GM12874 (cell line): ENCODE measurements around the gene MBP.

Experiments
- TF ChIP-seq, protein P1 (sequence below): IDR thresholded peaks from 2 replicates; pipeline ENCODE4 v1.5.1; 2011; ENCODE audit warnings: low read depth, mild to moderate bottlenecking, control low read depth, low read length, moderate library complexity; ENCODE audit not compliant: insufficient read depth

The MBP gene

DNA sequence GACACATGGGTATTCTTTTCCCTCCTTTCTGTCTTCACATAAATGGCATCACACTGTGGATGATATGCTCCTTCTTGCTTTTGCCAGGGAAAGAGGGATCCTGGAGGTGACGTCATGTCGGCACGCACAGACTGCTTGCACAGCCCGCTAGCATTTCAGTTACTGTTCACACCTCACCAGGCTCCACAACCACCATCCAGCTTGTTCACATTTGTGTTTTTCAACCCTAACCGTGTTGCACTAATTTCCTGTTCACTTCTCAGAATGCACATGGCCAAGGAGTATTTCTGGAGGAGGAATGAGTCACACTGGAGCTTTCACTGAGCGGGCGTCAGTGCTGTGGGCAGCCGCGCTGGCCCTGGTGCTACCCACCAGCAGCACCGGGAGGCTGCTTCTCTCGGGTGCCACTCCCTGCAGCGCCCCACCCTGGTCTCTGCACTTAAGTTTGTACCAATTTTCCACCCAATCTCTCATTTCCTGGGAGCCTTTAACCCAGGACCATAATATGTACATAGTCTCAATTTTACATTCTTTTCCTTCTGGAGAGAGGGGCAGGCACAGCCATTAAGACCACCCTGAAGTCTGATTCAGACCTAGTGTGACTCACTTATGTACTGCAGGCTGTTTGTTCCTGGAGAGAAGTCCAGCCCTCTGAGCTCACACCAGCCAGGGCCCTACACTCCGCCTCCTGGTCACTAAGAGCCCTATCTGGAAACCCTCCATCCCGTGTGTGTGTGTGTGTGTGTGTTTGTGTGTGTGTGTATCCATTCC lies 65.1 kb downstream of the MBP start:
- TF ChIP-seq, protein P1, sequence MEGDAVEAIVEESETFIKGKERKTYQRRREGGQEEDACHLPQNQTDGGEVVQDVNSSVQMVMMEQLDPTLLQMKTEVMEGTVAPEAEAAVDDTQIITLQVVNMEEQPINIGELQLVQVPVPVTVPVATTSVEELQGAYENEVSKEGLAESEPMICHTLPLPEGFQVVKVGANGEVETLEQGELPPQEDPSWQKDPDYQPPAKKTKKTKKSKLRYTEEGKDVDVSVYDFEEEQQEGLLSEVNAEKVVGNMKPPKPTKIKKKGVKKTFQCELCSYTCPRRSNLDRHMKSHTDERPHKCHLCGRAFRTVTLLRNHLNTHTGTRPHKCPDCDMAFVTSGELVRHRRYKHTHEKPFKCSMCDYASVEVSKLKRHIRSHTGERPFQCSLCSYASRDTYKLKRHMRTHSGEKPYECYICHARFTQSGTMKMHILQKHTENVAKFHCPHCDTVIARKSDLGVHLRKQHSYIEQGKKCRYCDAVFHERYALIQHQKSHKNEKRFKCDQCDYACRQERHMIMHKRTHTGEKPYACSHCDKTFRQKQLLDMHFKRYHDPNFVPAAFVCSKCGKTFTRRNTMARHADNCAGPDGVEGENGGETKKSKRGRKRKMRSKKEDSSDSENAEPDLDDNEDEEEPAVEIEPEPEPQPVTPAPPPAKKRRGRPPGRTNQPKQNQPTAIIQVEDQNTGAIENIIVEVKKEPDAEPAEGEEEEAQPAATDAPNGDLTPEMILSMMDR, result peak; percentile 24; the same call in 1 of the 2 replicates

DNA sequence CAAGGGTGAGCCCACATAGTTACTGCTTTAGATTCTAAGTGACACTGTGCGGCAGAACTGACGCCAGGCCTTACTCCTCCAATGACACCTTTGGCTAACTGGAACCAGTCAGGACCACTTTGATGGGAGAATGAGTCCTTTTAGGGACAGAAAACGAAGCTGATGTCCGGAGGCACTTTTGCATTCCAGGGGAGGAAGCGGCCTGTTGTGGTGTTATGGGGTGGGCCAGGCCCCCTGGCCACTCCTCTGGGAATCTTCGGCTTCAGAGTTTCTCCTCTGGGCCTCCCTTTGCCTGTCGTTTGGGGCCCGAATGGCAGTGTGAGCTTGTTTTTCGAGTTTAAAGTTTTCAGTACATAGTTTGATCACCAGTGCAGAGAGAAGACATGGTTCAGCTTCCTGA lies 65.9 kb downstream of the MBP start:
- TF ChIP-seq, protein P1, result no peak

DNA sequence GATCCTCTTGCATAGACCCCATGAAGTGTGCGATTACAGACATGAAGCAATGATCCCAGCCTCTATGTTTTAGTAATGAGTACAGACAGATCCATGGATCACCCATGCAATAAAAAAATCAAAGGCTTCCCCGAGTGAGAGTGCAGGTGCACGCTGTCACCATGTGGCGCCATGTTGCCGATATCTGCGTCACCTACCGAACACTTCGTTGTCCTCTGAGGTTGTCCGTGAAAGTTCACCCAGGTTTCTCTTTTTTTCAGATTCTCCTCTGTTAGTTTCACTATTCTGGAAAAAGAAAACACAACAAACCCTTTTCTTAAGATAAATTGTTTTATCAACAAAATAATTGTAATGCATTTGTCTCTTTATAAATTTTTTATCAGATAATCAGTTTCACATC lies 66.5 kb downstream of the MBP start:
- TF ChIP-seq, protein P1, result no peak

DNA sequence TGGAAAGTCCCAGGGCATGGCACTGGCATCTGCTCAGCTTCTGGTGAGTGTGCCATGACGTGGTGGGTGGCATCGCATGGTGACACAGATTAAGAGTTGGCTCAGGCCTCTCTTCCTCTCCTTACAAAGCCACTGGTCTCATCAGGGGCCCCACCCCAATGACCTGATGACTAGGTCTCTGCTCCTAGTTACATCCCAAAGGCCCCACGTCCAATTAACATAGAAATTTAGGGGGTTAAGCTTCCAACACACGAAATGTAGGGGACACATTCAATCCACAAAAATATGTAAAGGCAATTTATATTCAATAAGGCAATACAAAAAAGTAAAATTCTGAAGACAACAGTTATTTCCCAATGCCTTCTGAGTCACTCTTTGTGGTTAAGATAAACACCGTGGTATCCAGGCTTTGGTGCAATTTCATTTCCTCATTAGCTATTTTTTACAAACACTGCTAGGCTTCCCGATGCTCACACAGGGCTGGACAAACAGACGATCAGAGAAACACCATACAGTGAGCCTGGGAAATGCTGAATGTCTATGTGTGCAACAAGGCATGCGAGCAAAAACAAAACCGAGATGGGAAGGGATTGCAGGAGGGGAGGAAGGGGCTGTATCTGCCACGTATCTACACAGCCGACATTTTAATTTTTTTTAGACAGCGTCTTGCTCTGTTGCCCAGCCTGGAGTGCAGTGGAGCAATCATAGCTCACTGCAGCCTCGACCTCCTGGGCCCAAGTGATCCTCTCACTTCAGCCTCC lies 67.2 kb downstream of the MBP start:
- TF ChIP-seq, protein P1, result no peak

DNA sequence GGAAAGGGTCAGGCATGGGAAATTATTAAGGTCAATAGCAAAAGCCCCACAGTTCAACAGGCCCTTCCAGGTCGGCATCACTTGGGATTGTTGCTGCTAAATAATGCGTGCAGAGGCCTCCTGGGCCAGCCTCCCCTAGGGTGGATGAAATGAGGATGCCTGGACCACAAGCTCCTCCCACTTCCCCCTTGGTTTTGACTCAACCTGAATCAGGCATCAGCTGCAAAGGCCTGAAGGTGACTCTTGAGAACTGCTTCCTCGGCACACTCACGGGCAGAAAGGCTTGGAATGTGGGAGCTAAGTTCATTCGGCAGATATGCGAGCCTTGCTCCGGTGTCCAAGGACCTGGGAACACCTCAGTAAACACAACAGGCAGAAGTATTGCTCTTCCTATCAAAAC lies 69.3 kb downstream of the MBP start:
- TF ChIP-seq, protein P1, result no peak

DNA sequence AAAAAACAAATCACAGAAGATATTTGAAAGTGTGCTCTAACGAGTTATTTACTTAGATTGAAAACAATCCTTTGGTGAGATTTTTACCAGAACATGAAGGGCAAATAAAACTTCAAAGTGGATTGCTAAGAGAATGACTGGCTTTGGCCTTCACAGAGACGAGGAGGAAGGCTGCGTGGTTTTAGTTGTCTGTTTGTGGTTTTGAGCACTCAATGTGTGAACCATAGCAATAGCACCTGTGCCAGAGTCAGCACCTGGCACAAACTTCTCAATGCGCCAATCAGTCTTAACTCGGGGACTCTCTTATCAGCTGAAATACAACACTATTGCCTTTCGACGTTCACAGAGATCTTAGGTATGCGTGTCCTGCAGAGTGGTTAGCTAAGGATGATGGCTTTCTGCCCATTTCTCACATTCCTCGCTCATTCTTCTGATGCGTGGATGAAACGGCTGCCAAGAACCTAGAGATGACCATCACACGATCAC lies 70.0 kb downstream of the MBP start:
- TF ChIP-seq, protein P1, result no peak

DNA sequence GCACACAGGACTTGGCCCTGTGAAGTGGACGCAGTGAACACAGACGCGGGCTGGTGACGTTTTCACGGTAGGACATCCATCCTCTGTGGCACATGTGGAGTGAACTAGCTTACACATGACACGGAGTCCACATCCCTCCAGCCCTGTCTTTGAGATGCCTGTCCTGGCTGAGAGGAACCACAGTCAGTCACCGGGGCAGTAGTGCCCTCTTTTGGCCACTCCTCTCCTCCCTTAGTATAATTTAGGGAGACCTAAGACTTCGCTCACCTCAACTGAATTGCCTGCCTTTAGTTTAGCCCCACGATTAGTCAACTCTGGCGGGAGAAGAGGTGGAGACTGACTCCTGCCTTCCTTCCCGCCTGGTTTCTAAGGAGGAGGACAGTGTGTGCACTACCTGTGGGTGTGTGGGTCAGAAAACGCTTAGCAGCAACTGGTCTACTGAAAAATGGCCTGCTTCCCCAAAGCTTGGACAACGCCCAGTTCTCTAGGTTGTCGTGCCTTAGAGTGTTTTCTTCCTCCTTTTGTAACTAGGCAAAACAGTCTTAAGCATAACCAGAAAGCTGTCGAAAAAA lies 70.6 kb downstream of the MBP start:
- TF ChIP-seq, protein P1, result peak; percentile 19; the same call in 1 of the 2 replicates
